Mucosa of gallbladder (tissue), 1 donor: ENCODE measurements around the gene TXNRD1. TPM values are rescaled to one million over a fixed set of nuclear protein-coding genes. Genes with fewer than 3 reads are reported as not detected.
"Not testable (repeated sequence)": the region's sequence is repeated elsewhere in the genome, so short reads cannot be mapped to it uniquely, and the experiment has no call there.

Experiments used
- DNase-seq: peaks from one replicate; pipeline ENCODE4 v3.0.0-alpha.2; 2020; ENCODE audit warnings: low spot score
- total RNA-seq: library from RNA; stranded (reverse); gene quantifications from one replicate; pipeline ENCODE4 v1.2.1, GENCODE V29; 2021
- donor health status: DM: no; HTN: no; CAD: no.

TXNRD1 gene
- total RNA-seq, 1 donor from 2014 or later, result 139 TPM

DNA sequence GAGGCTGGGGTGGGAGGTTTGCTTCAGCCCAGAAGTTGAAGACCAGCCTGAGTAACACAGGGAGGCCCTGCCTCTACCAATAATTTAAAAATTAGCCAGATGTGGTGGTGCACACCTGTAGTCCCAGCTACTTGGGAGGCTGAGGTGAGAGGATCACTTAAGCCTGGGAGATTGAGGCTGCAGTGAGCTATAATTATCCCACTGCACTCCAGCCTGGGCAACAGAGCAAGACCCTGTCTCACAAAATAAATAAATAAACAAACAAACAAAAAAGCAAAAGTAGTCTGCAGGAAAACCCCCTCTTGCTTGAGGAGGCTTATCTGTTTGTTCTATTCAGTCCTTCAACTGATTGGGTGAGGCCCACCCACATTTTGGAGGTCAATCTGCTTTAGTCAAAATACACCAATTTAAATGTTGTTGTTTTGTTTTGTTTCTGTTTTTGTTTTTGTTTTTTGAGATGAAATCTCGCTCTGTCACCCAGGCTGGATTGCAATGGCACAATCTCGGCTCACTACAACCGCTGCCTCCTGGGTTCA lies 24.9 kb upstream of the TXNRD1 start:
- no peak for DNase-seq

DNA sequence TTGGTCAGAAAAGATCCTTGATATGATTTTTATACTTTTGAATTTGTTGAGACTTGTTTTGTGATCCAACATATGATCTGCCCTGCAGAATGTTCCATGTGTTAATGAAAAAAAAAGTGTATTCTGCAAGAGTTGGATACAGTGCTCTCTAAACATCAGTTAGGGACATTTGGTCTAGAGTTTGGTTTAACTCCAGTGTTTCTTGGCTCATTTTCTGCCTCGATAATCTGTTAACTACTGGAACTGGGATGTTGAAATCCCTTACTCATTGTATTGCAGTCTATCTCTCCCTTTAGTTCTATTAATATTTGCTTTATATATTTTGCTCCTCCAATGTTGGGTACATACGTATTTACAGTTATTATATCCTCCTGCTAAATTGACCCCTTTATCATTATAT lies 18.3 kb upstream of the TXNRD1 start:
- DNase-seq, result no peak

DNA sequence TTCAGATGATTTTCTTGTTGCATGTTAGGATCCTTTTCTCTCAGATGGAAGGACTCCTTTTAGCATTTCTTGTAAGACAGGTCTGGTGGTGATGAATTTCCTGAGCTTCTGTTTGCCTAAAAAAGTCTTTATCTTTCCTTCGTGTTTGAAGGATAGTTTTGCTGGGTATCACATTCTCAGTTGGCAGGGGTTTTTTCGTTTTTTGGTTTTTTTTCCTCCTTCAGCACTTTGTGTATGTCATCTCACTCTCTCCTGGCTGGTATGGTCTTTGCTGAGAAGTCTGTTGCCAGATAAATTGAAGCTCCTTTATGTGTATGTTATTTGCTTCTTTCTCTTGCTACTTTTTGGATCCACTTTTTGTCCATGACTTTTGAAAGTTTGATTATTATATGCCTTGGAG lies 15.6 kb upstream of the TXNRD1 start:
- no peak for DNase-seq

DNA sequence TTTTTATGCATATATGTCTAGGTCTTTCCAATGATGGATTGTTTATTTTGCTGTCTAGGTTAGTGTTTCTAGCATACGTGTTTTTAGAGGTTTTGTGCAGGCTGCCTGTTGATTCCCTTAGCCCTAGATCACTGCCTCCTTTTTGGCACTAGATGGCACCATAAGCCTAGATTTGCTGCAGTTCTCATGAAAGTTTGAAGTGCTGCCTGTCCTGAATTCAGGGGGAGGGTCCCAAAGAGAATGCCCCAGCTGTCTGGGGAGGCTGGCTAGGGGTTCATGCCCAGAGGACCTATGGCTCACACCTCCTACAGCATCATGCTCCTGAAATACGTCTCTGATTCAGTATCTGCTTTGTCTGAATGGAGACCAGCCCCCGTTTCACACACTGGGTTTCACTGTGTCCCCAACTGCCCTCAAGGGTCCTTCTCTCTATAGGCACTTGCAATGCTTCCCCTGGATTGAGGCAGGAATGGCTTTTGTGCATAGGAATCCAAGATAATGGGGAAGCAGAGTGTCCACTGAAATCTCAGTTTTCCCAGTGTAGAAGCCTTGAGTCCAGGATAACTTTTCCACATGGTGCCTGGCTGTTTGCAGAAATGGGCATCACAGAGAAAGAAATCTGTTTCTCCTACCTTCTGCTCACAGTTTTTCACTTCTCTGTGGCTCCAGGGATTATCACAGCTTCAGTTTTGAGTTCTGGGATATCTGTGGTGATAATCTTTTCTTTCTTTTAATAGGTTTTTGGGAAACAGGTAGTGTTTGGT lies 14.2 kb upstream of the TXNRD1 start:
- peak; percentile 34 for DNase-seq

DNA sequence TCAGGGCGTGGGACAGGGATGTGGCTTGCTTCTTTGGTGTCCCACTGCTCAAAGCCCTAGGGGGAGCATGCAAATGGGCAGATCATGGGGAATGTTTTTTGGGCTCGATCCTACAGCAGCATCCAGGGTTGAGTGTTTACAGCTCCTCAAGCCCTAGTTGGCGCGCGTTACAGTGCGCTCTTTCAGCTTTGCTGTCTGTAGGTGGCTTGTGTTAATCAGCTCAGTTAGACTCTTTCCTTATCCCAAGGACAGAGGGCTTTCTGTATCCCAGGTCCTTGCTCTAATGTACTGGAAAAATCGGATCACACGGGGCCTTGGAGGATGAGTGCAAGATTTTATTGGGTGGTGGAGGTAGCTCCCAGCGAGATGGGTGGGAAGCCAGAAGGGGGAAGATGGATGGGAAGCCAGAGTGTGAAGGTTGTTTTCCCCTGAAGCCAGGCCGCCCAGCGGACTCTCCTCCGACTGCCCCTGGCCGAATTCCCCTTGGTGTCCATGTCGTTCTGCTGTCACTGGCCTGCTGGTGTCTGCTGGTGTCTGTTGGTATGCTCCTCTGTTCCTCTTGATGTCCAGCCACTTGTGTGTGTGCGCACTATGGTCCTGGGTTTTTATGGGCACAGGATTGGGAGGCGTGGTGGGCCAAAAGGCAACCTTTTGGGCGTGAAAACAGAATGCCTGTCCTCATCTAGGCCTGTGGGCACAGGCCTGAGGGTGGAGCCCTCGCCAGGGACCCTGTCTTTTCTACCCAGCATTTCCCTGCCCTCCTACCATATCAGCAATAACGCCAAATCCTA lies 10.7 kb upstream of the TXNRD1 start:
- no peak for DNase-seq

DNA sequence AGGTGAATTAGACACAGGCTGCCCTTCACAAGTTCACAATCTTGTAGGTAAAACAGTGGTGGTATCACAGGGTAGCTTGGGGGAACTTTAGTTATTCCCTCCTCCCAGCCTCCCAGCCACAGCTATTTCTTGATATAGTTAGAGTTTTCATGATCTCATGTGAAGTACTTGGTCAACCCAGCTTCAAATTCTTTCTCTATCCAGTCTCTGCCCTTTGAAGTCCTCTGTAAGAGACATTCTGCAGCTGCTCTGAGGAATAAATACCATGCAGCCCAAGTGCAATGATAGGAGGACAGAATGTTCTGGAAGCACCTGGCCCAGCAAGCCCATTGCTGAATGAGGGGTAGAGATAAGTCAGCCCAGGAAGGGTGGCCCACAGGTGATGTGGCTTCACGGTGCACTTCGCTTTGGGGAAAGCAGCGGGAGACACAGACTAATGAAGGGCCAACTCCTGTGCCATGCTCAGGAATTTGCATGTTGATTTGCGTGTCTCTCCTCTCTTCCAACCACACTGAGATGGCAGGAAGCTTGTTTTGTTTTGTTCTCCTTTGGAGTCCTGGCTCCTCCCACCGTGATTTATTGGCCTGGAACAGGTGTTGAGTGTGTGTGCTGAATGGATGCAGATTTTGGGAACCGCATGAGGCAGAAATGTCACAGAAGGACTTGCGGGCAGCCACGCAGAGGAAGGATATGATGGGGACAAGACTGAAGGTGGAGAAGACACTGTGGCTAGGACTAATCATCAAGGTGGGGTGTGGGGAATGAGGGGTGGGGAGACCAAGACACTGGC lies 8.0 kb upstream of the TXNRD1 start:
- no peak for DNase-seq

DNA sequence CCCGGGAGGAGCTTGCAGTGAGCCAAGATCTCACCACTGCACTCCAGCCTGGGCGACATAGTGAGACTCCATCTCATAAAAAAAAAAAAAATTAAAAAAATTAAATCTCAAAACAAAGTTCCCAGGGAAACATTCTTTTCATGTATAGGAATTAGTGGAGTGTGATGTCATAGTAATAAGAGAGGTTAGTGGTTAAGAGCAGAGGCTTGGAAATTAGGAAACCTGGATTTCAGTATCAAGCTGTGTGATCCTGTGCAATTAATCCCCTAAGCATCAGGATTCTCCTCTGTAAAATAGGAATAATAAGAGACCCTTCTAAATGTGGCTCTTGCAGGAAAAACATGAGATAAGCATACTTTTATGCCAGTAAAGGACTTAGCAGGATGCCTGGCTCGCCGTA lies 3.1 kb upstream of the TXNRD1 start:
- DNase-seq, result no peak

DNA sequence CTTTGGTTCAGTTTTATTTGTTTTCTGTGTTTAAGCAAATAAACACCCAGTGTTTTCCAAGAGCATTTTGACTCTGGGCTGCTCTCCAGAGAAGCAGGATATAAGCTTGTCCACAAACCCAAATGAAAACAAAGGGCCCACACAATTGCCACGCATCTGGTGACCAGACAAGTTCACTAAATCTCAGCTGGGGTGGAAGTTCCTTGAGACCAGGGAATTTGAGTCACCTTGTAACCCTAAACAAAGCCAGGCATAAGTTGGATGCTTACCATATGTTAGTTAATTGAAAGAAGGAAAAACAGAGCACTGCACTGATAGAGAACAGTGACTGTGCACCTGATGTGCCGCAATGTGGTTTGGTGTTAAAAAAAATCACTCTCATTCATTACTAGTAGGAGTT lies 1.6 kb upstream of the TXNRD1 start:
- peak; percentile 21 for DNase-seq

DNA sequence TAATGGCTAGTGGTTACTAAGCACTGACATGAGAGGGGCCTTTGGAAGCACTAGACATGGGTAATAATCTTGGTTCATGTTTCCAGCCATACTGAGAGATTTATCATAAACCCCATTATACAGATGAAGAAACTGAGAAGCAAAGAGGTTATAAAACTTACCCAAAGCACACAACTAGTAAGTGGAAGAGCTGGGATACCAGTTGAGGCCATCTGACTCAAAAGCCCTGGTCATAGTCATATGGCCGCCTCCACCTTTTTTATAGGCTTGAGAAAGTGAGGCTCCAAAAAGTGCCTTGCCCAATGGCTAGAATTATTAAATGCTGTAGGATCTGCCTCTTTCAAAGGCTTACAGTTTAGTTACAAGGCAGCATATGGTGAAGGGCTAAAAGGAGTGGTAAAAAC lies 944 bp downstream of the TXNRD1 start:
- DNase-seq, result no peak

DNA sequence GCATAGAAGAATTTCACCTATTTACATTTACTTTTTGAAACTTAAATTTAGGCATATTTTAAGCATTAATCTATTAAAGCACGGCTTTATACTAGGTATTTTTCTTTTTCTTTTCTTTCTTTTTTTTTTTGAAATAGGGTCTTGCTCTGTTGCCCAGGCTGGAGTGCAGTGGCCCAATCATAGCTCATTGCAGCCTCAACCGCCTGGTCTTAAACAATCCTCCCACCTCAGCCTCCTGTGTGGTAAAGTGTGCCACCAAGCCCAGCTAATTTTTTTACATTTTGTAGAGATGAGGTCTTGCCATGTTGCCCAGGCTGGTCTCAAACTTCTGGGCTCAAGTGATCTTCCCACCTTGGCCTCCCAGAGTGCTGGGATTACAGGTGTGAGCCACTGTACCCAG lies 2.9 kb downstream of the TXNRD1 start:
- not testable (repeated sequence) for DNase-seq

DNA sequence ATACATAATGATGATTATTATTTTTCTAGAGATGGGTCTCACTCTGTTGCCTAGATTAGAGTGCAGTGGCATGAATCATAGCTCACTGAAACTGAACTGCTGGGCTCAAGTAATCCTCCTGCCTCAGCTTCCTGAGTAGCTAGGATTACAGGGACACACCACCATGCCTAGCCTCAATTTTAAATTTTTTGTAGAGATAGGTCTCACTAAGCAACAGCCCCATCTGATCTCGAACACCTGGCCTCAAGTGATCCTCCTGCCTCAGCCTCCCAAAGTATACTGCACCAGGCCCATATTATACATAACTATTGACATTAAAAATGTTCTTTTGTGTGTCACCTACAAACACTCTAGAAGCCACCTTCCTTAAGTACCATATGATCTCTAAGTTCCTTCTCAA lies 3.4 kb downstream of the TXNRD1 start:
- DNase-seq, result no peak

DNA sequence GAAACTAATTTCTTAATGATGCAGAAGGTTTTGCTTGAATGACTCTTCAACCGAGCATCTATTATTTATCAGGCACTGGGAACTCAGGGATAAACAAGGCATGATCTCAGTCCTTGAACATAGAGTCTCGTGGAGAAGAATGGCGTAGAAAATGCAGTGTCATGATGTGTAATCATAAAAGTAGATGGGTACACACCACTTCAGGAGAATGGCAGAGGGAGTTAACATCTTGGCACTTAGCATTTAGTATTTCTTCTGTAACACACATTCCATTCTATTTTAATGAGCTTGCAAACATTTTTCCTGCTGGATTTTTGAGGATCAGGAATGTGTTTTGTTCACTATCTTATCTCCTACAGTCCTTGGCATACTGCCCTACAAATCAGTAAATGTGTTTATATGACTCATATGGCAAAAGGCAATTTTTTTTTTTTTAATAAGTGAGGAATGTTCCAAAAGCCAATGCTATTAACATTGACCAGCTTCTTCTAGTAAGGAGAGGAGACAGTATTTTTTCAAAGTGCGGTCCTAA lies 3.8 kb downstream of the TXNRD1 start:
- peak; percentile 57 for DNase-seq

DNA sequence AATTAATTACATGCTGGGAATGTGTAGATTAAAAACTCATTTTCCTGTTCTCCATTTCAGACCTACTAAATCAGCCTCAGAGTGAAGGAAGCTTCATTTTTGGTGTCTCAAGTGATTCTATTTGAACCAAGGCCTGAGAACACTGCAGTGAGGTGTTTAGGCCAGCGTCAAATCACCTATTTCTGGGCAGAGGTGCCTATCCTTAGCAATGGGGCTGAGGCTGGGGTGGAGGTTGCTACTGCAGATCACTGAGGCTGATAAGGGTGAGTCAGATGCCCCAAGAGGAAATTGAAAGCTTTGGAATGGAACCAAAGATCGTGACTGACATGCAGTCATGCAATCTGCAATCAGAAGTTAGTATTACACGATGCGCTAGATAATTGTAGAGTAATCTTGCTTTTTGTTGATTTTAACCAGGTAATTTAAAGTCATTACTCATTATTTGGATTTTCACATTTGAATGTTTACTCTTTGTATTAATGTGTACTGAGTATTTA lies 4.4 kb downstream of the TXNRD1 start:
- peak; percentile 63 for DNase-seq

DNA sequence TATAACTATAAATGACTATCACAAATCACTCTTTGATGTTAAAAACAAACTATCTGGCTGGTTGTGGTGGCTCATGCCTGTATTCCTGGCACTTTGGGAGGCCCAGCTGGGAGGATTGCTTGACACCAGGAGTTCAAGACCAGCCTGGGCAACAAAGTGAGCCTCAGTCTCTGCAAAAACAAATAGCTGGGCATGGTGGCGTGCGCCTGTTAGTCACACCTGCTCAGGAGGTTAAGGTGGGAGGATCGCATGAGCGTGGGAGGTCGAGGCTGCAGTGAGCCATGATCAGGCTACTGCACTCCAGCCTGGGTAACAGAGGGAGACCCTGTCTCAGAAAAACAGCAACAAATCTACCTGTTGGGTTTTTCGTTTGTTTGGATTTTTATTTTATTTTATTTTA lies 5.4 kb downstream of the TXNRD1 start:
- DNase-seq, result no peak

DNA sequence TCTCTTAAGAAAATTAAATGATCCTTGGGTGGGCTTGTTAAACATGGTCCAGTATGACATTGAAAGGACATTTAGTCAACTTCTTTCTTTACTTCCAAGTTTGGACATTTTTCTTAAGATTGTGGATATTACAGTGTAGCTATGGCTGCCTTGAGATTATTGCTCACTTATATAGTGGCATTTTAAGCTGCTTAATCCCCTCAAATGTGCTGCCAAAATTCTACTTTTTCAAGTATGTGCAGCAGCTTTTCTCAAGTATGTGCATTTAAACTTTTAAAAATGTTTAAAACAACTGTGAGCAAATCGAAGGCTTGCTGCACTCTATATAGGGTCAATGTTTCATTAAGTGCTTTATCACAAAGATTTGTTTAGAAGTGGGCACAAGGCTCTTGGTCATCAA lies 7.4 kb downstream of the TXNRD1 start:
- DNase-seq, result no peak

DNA sequence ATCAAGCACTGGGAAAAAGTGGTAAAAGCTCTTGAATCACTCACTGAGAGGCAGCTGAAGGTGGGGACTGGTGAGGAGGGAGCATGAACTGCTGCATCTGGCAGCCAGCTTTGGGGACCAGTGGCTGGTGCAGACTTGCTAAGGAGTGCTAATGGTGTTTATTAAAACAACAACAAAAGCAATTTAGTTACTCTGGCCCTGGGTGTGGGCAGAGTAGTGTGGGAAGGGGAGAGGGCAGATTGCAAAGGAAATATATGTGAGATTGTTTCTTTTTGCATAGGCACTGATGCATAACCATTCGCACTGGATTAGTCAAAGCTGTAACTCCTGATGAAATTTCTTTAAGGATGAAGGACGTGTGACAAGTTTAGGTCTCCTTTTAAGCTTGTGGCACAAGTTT lies 8.1 kb downstream of the TXNRD1 start:
- no peak for DNase-seq

DNA sequence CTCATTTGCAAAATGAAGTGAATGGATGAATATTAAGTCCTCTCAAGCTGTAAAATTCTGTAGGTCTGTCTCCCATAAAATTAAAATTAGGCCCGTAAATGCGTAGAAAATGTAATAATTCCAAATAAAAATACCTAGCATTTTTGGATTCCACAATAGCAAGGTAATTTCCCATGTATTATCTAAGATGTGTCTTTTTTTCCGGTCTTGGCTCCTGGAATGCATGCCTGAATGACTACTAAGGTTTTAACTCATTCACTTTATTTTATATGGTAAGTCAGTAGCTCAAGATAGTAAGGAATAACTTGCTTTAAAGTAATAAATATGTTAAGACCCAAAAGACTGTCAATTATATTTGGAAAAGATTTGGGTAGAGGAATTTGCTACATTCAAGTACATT lies 11.1 kb downstream of the TXNRD1 start:
- no peak for DNase-seq

DNA sequence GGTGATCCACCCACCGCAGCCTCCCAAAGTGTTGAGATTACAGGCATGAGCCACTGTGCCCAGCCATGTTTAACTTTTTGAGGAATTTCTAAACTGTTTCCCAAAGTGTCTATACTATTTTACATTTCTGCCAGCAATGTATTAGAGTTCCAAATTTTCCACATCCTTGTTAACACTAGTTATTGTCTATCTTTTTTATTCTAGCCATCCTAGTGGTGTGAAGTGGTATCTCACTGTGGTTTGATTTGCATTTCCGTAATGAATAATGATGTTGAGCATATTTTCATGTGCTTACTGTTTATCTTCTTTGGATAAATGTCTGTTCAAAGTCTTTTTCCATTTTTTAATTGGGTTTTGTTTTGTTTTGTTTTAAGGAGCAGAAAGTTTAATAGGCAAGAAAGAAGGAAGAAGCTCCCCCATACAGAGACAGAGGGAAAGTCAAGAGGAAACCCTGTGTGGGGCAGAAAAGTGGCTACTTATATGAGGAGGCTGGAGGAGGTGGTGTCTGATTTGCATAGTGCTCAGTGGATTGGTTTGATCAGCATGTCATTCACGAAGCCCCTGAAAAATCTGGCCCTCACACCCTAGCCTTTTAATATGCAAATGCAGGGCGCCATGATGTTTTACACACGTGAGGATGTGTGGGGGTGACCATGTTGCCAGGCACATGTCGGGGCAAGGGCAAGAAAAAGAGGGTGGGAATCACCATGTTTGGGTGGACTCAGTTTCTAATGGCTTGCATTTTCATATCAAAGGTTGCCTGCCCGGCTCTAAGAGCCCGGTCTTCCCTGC lies 14.9 kb downstream of the TXNRD1 start:
- DNase-seq, result no peak

DNA sequence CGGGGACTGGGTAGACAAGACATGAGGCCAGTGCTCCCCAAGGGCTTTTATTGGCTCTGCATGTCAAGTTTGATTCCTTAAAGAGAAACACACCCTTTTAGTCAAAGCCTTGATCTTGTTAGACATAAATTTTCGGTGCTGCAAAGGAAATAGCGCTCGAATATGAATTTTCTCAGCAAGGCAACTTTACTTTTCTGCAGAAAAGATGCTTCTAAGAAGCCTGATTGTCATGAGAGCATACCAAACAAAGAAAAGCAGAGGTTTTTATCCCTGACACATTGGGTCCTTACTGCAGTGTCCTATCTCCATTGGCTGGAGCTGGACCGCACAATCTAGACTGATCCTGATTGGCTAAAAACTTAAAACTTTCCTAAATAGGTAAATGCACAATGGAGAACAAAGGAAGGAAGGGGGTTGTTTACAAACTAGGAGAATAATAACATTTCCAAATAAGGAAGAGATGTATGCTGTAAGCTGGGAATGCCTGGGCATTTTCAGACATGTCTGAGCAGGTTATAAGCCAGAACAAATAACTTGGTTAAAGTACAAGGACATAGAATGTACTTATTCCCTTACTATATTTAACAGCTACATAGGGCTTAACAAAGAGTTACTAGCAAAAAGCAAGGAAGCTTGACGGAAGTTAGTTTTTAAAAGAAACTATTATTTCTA lies 17.2 kb downstream of the TXNRD1 start:
- DNase-seq, result no peak

DNA sequence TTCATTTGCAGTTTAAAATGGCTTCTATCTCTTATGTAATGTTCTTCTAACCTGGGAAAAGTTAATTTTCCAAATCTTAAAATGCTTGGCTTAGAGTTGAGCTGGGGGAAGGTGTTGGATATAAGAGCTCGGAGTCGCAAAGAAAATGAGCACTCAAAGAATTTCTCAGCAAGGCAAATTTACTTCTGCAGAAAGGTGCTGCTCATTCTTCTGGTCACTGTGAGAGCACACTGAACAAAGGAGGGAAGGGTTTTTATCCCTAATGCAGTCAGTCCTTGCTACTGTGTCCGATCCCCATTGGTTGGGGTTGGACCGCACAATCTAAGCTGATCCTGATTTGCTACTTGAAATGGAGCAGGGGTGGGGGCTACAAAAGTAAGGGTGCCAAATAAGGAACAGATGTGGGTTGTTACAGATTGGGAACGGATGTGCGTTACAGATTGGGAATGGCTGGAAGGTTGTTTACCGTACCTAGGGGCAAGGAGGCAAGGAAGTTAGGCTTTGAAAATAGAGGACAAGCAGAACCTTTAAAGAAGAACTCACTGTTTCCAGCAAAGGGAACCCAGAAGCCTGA lies 19.4 kb downstream of the TXNRD1 start:
- DNase-seq, result no peak
